Osteocyte (in vitro differentiated cells): ENCODE measurements around the gene FGD4. TPM values are rescaled to one million over a fixed set of nuclear protein-coding genes. Genes with fewer than 3 reads are reported as not detected.

Source experiments
- DNase-seq: peaks from one replicate; pipeline ENCODE4 v3.0.0; 2021; ENCODE audit warnings: mixed read lengths; ENCODE audit not compliant: unreplicated experiment; ENCODE audit errors: extremely low spot score
- H3K27ac Mint-ChIP-seq: one replicate; pipeline ENCODE4 v1.8.0; 2021; ENCODE audit warnings: mild to moderate bottlenecking, mixed read lengths; ENCODE audit not compliant: unreplicated experiment
- H3K27me3 Mint-ChIP-seq: one replicate; pipeline ENCODE4 v1.8.0; 2021; ENCODE audit warnings: mixed read lengths; ENCODE audit not compliant: unreplicated experiment
- H3K36me3 Mint-ChIP-seq: one replicate; pipeline ENCODE4 v1.8.0; 2021; ENCODE audit warnings: mixed read lengths; ENCODE audit not compliant: unreplicated experiment
- H3K4me1 Mint-ChIP-seq: one replicate; pipeline ENCODE4 v1.8.0; 2021; ENCODE audit warnings: mixed read lengths; ENCODE audit not compliant: unreplicated experiment
- H3K4me3 Mint-ChIP-seq: one replicate; pipeline ENCODE4 v1.8.0; 2021; ENCODE audit warnings: mild to moderate bottlenecking, moderate library complexity, mixed read lengths; ENCODE audit not compliant: unreplicated experiment
- H3K9me3 Mint-ChIP-seq: one replicate; pipeline ENCODE4 v1.8.0; 2021; ENCODE audit warnings: mixed read lengths; ENCODE audit not compliant: unreplicated experiment
- total RNA-seq: library from RNA; stranded (reverse); gene quantifications from 2 replicates; pipeline ENCODE4 v1.2.1, GENCODE V29; 2021
- TF ChIP-seq, protein P1 (sequence below): fragments of 200-600 bp; sonication (generic); IDR thresholded peaks from 2 replicates; pipeline ENCODE4 v1.5.0; 2021; ENCODE audit warnings: antibody characterized with exemption, mild to moderate bottlenecking, moderate library complexity

FGD4 gene
- total RNA-seq, 1 donor from 2014 or later, result 8.0 TPM

DNA sequence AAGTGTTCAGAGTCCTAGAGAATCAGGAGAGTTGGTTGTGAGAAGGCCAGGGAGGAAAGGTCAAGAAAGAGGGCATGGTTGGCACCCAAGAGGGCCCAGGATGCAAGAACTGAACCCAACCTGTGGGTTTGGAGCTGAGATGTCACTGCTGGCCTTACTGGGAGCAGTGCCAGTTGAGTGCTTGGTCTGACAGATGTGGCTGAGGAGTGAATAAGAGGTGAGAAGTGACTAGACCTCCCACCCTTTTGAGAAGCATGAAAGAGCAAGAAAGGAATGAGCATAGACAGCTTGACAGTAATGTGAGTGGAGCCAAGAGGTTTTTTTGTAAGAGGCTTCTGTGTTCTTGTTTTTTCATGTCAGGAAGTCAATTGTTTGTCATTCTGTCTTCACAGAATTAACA is 95.3 kb downstream of the FGD4 start:
- no peaks in the 10 kb centered on the region for H3K9me3 Mint-ChIP-seq
- H3K4me1 Mint-ChIP-seq, result peaks cover 3% of the 10 kb centered on the region
- no peaks in the 10 kb centered on the region for H3K27me3 Mint-ChIP-seq
- no peak for DNase-seq
- H3K27ac Mint-ChIP-seq, result no peak overlapping the region
- TF ChIP-seq, protein P1, sequence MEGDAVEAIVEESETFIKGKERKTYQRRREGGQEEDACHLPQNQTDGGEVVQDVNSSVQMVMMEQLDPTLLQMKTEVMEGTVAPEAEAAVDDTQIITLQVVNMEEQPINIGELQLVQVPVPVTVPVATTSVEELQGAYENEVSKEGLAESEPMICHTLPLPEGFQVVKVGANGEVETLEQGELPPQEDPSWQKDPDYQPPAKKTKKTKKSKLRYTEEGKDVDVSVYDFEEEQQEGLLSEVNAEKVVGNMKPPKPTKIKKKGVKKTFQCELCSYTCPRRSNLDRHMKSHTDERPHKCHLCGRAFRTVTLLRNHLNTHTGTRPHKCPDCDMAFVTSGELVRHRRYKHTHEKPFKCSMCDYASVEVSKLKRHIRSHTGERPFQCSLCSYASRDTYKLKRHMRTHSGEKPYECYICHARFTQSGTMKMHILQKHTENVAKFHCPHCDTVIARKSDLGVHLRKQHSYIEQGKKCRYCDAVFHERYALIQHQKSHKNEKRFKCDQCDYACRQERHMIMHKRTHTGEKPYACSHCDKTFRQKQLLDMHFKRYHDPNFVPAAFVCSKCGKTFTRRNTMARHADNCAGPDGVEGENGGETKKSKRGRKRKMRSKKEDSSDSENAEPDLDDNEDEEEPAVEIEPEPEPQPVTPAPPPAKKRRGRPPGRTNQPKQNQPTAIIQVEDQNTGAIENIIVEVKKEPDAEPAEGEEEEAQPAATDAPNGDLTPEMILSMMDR, result no peak
- no peaks in the 10 kb centered on the region for H3K36me3 Mint-ChIP-seq
- no peak overlapping the region for H3K4me3 Mint-ChIP-seq

DNA sequence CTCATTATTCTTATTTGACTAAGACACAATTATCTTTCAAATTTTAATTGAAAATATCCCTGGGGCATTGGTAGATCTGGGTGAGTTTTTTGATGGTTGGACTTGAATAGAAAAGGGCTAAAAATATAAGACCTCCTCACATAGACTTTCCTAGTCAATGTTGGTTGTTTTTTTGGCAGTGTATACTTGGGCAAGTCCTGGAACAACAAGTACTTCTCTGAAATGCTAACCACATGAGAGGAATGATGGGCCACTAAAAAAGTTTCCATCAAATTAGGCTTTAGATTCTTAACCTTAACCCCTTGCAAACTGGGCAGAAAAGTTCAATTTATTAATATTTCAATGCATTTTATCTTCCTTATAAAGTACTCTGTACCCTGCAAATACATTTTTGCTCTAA is 97.6 kb downstream of the FGD4 start:
- no peaks in the 10 kb centered on the region for H3K36me3 Mint-ChIP-seq
- no peaks in the 10 kb centered on the region for H3K27me3 Mint-ChIP-seq
- H3K4me1 Mint-ChIP-seq, result peaks cover 7% of the 10 kb centered on the region
- no peaks in the 10 kb centered on the region for H3K9me3 Mint-ChIP-seq
- TF ChIP-seq, protein P1, result no peak
- H3K4me3 Mint-ChIP-seq, result no peak overlapping the region
- DNase-seq, result no peak
- no peak overlapping the region for H3K27ac Mint-ChIP-seq

DNA sequence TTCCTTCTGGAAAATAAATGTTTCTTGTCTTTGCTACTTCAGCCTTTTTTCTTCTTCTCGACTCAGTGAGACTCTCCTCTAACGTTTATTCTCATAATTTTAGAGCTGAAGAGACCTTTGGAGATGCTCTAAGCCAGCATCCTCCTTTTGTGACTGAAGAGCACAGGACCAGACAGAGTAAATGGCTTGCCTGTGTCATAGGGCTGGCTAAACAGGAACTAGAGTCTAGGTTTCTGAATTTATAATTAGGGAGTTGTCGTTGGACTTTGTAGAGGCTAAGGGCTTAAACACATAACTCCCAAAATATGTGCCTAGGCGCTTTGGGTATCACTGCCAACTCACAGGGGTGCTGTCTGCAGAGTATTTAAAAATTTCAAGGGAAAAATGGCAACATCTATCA is 98.5 kb downstream of the FGD4 start:
- Mint-ChIP-seq H3K4me1 (peaks cover 16% of the 10 kb centered on the region), H3K27me3 (no peaks in the 10 kb centered on the region), H3K9me3 (no peaks in the 10 kb centered on the region), H3K27ac (no peak overlapping the region), H3K4me3 (no peak overlapping the region), H3K36me3 (no peaks in the 10 kb centered on the region)
- DNase-seq, result no peak
- TF ChIP-seq, protein P1, result no peak

DNA sequence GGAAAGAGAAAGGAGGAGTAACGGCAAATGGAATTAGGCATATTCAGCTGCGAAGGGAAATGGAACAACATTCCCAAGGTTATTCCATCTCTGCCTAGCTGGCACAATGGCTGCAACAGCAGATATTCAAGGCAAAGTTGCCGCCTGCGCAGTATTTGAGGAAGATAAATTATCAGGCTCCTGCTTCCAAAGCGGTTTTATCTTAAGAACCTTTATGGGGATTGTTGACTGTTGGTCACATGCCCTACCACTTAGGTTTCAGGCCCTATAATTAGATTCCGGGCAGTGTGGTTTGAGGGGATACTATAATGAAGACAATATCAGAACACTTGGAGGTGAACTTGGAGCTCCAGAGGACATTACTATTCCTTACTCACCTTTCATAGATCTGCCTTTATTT is 99.7 kb downstream of the FGD4 start:
- no peaks in the 10 kb centered on the region for H3K9me3 Mint-ChIP-seq
- H3K36me3 Mint-ChIP-seq, result no peaks in the 10 kb centered on the region
- TF ChIP-seq, protein P1, result no peak
- H3K4me1 Mint-ChIP-seq, result peaks cover 20% of the 10 kb centered on the region
- H3K27ac Mint-ChIP-seq, result no peak overlapping the region
- H3K27me3 Mint-ChIP-seq, result no peaks in the 10 kb centered on the region
- DNase-seq, result no peak
- H3K4me3 Mint-ChIP-seq, result no peak overlapping the region

DNA sequence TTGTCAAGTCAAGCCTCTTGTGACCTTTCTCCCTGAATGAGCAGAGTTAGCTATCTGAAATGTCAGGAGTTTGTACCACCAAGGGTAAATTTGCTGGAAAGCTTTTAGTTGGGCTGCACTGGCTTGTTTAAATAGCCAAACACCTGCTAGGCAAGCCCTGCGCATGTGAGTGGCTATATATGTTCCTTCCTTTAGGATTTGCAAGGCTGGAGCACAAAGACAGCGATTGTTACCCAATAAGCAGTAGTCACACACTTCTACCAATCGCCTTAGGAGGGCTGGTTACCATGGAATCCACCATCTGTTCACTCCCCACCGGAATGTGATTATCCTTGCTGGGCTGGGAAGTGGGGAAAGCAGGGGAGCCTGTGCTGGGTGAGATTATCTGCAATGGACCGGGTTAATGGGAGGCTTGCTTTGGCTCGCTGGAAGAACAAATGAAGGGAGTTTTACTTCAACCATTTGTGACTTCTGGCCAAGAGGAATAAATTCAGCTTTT is 102.5 kb downstream of the FGD4 start:
- Mint-ChIP-seq H3K4me1 (peaks cover 20% of the 10 kb centered on the region), H3K4me3 (no peak overlapping the region), H3K9me3 (no peaks in the 10 kb centered on the region), H3K27ac (no peak overlapping the region), H3K36me3 (no peaks in the 10 kb centered on the region), H3K27me3 (no peaks in the 10 kb centered on the region)
- no peak for DNase-seq
- TF ChIP-seq, protein P1, result no peak
